NCI-H82 treated with DMSO at 0.1 percent for 48 hours (cell line): Measurements from ENCODE around the gene UVRAG.

Experiments
- DNase-seq: peaks from one replicate; lab custom pipeline; 2025; ENCODE audit not compliant: unreplicated experiment; lab: John Stamatoyannopoulos, UW

UVRAG gene

DNA sequence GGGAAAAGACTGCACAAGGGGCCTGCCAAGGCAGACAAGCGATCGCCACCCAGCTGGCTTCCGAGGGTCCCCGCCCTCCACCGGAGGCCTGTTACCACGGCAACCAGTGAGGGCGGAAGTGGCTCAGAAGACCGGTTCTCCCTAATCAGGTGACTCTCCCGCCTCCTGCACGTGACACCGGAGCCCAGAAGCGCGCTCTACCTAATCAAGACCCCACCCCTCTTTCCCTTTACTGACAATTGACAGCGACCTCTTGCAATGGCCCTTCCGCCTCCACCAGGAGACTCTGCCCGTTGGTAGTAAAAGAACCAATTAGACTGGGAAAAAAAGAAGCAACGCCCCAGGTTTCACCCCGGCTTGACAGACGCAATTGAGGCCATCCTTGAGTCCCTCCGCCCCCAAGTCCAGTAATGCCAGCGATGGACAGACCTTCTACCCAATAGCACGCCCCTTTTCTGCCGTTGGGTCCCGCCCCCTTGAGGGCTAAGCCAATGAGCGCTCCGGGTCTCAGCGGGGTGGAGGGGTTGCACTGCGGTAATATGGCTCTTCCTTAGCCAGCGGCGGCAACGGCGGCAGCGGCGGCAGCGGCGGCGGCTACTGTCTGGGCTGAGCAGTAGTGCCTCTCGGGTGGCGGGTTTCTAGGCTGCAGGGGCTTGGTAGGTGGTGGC lies at the start of gene UVRAG:
UVRAG (plus strand) TSS at position 534 of the 668 bp plus-strand sequence. CDS start 198 bp downstream, outside the sequence.
- DNase-seq = peak; percentile 99

DNA sequence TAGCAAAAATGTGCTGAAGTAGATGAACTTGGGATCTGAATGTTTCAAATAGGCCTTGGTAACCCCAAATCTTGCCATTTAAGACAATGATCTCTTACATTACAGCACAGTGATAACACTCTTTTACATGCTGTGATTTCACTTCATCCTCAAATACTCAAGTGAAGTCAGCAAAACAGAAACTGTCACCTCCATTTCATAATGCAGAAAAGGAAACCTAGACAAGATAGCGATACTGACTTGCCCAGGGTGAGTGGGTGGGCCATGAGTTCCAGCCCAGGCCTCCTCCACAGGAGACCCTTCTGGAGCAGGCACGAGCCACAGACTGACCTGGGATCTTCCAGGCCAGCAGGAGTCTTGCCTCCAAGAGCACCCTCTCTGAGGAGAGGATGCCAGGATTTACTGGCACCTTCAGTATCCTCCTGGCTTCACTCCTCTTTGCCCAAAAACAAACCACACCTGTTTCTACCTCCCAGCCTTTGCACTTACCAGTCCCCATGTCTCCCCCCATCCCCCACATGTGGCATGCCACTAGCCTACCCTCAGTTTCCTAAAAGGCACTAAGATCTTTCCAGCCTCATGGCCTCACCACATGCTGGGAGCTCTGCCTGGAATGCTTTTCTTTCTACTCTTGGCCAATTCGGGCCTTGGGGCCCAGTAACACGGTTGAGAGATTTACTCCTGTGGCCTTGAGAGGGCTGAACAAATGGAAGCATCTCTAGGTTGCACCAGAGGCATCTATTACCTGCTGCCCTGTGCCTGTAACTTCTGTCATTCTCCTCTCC lies 48.4 kb upstream of the UVRAG start:
- DNase-seq = no peak

DNA sequence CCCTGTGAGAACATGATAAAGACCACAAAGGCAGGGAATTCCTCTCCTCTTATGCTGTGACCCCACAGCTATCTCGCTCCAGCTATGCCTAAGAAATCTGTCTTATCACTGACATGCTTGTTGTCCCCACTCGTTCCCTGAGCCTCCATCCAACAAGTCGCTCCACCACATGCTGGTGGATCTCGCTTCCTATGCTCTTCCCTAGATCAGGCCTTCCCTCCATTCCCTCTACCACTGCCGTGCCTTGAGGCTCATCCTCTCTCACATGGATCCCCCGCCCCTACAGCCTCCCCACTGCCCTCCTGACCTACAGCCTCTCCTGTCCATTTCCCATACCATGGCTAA lies 47.8 kb upstream of the UVRAG start:
- no peak for DNase-seq

DNA sequence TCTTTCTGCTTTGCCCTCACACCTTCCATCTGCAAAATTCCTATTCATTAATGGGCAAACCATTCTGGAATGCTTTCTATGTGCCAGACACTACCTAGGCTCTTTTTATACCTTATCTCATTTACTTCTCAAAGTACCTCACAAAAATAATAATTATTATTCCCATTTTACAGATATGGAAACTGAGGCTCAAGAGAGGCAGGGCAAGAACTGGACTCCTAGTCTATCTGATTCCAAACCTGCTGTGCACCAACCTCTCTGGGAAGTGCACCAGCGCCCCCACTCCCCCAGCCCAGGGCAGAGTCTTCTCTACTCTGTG lies 47.3 kb upstream of the UVRAG start:
- no peak for DNase-seq

DNA sequence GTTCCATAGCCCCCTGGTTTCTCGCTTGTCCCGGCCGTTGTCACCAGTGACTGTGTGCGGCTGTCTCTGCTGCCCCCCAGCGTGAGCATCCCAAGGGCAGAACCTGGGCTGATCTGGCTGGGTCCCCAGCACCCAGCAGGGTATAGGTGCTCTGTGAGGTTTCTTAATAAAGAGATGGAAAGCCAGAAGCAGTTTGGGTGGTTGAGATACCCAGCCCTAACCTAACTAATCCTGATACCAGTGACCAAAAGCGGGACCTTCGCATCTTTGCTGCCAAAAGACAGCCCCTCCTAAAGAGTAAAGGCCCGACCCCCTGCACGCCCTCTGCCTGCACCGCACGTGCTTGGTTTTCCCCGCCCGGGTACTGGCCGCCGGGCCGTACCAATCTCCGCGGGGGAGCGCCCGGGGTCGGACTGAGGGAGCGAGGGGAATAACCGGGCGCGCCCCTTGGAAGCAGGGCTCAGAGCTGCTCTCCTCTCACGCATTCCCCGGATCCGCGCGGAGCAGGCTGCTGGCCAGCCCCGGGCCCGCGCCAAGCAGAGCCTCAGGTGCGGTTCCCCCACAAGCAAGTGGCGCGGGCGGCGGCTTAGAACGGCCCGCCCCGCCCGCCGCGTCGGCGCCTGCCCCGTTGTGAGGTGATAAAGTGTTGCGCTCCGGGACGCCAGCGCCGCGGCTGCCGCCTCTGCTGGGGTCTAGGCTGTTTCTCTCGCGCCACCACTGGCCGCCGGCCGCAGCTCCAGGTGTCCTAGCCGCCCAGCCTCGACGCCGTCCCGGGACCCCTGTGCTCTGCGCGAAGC lies 46.7 kb upstream of the UVRAG start, which contains the start of gene DGAT2:
DGAT2 (plus strand) TSS at position 667 of the 797 bp plus-strand sequence. CDS start 214 bp downstream, outside the sequence.
- DNase-seq = peak; percentile 4

DNA sequence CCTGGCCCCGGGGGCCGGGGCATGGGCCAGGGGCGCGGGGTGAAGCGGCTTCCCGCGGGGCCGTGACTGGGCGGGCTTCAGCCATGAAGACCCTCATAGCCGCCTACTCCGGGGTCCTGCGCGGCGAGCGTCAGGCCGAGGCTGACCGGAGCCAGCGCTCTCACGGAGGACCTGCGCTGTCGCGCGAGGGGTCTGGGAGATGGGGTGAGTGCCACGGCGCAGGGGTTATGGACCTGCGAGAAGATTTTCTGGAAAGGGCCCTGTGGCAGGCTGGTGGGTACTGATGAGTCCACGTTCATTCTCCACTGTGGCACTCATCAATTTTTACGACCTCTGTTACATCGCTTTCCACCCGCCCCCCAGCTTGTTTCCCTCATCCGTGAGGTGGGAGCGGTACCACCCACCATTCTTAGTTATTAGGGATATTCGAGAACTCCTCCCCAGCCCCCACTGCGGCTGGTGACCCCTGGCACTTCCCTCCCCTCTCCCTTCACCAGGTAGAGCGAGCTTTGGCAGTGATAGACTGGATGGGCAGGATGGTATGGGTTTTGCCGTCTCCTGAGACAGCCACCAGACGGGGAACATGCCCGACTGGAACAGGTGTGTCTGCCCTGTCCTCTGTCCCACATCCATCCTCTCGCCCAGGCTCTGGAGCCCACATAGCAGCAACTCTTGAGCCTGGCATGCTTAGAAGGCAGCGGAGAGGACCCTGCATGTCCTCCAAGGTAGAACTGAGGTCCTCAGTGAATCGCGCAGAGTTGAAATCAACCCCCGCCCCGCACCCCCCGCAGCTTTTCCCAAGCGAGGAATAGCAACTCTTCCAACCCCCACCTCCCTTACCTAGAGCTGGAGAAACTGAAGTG lies 45.9 kb upstream of the UVRAG start:
- DNase-seq = no peak

DNA sequence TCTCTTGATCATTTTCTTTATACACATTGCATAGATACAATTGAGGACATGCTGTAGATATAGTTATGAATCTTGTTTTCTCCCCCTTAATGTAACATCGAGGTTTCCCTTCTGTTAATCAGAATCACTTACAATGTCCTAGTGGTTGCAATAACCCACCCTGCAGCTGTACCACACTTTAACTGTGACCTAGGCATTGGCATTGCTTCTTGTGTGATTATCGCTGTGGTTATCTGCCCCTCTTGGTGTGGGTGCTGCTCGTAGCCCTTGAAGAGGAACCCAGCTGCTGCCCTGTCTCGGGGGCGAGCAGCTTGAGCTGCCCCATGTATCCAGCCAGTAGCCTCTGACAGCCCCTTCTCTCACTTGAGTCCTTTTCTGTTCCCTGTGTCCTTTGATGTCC lies 44.9 kb upstream of the UVRAG start:
- DNase-seq = no peak

DNA sequence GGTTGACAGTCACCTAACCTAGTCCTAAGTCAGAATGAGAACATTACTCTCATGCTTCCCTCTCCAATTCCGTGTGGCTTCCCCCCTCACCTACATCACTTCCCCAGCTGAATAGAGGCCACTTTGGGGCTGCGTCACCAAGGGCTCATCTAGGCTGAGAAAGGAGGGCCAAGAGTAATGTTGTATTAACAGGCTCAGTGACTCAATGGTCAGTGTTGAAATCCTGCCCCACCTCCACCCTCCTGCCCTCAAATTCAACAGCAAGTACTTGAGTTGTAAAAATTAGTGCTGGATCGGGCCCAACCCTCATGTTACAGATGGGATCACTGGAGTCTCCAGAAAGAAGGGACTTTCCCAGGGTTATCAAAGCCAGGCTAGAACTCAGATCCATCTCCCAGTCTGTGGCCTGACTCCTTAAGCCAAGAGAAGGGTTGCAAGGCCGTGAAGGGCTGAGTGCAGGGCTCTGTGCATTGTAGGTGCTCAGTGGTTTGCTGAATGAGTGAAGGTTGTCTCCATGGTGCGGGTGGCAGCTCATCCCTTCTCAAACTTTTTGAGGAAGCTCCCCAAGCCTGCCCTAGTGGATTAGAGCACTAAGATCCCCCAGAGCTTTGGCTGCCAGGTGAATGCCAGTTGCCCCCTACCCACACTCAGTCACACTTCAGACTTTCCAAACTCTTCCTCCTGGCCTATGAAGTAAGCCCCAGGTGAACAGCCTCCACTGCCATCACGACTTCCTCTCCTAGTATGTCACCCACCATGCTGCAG lies 43.2 kb upstream of the UVRAG start:
- DNase-seq = no peak

DNA sequence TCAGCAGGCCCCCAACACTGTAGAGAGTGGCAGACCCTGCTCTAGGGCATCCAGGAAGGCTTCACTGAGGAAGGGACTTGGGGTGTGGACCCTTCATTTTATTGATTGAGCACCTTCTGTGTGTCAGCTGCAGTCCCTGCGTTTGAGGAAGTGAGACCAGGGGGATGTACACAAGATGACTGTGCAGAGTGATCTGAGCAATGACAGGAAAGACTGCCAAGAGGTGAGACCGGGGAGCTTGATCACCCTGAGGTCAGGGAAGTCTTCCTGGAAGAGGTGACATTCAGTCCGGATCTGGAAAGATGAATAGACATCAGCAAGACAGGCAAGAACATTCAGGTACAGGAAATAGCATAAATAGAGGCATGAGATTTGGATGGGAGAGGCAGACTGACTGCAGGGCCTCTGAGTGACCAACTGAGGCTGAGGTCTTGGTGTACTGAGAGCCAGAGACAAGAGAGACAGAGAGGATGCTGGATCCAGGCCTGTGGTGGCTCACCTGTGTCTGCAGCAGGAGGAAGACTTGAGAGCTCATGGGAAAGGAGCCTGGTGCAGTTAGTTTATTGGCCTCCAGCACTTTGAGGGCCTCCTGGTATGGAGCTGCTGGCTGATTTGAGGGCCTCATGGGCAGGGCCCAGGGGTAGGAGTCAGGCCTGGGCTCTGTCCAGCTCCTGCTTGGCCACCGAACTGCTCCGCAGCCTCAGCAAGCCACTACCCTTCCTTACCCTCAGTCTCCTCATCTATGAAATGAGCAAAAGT lies 41.2 kb upstream of the UVRAG start:
- no peak for DNase-seq

DNA sequence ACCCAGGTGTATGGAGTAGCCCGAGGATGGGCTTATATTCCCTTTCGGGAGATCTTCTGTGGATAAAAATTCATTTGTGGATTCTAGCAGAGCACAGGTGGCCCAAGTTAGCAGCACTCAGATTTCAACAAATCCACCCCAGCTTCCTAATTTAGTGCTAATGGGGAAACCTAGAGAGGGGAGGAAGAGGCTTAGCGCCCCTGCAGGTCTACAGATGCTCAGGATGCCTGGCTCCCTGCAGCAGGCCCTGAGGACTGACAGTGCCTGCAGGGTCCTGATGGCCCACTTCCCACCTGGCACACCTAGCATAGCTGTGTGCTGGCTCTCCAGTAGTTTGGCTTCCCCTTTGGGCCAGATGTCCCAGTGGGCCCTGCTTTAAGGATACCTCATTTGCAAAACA lies 40.0 kb upstream of the UVRAG start:
- no peak for DNase-seq

DNA sequence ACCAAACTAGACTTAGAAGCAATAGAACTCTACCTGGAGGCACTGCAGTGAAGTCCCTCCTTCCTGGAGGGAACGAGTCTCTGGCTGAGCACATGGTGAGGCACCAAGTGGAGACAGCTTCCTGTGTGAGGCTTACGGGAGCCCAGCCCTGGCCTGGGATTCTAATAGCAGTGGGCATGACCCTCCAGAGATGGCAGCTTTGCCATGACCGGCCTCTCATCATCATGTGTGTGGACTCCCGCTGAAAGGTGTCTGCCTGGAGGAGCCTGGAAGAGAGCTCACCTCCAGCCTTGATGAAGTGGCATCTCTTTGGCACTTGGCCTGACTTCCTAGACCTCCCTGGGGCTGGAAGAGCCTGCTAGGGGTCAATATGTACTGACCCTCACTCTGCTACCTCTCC lies 38.5 kb upstream of the UVRAG start:
- DNase-seq = no peak

DNA sequence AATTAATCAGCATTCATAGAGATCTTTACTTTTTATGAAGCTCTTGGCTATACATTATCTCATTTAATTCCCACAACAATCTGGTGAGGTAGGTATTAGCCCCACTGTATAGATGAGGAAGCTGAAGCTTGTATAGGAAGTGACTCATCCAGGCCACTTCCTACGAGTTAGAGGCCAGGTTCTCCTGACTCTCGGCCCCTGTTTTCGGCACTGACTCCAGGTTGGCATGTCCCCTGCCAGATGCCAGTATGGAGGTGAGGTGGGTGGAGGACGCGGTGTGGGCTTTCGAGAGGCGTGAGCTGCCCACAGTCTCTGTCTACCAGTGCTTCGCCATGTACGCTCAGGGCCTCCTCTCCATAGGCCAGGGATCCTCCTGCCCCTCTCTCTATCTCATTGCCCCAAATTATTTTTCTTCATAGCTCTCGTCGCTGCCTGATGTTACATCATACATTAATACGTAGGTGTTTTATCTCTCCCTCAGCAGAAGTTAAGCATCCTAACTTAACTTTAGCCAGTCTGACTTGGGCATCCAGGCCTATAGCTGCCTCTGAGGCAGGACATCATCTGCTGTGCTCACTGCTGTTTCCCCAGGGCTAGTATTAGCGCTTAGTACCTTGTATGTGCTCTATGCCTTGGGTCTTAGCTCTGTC lies 37.4 kb upstream of the UVRAG start:
- no peak for DNase-seq

DNA sequence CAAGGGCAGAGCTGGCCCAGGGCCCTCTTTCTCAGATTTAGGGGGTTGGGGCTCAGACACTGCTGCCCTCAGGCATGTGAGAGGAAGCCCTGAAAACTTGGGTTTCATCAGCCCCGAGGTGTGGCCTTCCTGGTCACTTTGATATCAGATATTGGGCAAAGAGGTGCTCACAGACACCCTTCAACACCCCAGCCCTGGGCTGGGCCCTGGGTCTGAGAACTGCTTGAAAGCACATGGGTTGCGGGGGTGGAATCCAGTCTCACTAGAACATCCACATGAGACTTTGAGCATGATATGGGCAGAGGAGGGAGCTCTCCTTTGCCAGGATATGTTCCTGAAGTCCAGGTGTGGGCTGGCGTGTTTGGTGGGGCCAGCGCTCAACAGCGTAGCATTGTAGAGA lies 36.0 kb upstream of the UVRAG start:
- DNase-seq = no peak

DNA sequence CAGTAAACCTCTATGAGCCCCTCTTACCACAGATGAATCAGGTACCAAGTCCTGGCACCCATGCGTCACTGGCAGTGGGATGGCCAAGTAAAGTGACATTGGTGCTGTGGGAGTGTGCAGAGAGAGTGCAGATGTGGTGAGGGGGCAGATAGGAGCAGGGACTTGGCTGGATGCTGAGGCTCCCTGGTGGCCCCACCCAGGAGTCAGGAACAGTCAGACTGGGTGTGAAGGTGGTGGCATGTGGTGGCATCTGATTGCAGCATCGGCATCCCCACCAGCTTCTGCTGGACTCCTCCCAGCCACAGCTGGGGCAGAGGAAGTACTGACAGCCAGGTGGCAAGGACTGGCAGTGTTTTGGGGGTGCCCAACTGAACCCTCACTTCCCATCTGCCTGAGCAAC lies 35.0 kb upstream of the UVRAG start:
- DNase-seq = no peak

DNA sequence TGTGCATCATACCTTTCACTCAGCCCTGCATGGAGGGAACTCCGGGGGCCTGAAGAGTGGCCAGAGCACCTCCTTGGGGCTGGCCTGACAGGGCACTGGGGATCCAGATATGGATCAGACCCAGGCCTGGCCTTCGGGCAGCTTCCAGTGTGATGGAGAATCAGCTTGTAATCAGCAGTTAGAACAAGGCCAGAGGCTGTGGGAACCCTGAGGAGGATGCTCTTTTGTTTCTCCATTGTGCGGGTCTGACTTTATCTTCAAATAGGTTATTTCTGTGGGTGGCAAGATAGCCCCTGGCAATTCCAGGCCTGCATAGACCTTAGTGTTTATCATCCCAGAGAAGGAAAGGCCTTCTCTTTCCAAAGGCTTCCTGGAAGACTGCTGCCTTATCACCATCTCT lies 34.1 kb upstream of the UVRAG start:
- DNase-seq = no peak

DNA sequence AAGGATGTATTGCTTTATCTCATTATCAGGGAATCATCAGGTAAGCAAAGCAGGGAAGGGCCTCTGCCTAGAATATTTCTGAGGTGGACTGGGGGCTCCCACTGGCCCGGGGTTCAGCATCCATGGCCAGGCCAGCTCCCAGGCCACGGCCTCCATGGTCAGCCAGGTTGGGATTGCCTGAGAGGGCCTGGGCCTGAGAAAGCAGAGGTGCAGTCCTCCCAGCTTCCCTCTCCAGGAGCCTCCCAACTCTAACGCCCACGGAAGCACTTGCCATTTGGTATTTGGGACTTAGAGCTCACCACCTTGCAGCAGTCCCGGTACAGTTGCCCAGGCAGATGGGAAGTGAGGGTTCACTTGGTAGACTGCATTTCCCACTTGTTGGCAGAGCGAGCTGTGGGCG lies 33.7 kb upstream of the UVRAG start:
- no peak for DNase-seq

DNA sequence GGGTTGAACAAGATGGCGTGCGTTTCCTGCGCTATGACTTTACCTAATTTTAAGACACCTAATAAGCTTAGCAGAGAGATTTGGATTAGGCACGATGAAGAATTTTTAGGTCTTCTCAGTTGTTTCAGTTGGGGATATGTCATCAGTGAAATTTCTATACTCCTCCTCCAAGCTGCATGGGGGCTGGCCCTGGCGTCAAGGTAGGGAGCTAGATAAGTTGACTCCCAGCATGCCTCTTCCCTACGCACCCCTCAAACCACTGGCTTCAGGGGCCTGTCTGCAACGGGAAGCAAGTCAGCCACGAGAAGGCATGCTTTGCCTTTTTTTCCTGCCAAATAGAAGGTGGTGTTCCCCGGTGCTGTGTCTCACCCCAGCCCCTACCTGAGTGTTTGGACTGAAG lies 33.2 kb upstream of the UVRAG start:
- DNase-seq = no peak

DNA sequence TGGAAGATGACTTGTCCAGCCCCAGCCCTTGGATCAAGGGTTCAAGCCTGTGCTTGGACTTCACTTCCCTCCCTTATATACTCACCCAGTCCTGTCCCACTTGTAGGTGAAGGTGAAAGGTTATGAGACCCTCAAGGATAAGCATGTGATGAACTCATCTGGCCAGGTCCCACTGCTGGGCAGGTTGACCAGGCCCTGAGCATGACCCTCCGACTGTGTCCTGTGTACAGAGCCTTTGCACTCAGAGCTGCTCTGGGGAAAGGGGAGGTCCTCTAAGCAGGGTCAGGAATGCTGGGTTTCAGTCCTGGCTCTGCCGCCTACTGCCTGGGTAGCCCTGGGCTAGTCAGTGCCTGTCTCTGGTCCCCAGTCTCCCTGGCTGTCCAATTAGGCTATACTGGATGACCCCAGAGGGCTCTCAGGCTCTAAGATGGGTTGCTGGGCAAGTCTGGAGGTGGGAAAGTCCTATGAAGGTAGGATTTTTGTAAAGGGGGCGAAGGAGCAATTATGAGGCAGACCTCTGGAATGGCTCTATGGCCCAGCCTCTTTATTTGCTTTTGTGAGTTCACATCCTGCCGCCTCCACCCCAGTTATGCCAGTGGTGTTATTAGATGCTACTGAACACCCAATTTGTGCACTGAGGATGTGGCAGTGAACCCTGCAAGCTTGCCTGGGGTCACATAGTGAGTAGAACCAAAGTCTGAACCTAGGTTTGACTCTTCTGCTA lies 32.3 kb upstream of the UVRAG start:
- no peak for DNase-seq
